ENCODE measurements around the gene MAP3K20.
"Not testable (repeated sequence)": the region's sequence is repeated elsewhere in the genome, so short reads cannot be mapped to it uniquely, and the experiment has no call there.

Gene MAP3K20

GRCh38 chr2:173086518-173087213, 11.0 kb downstream of the MAP3K20 start:
- Mint-ChIP-seq H3K9me3 (no peaks in the 10 kb centered on the region), H3K36me3 (ENCODE audit: low read depth) (peaks cover 41% of the 10 kb centered on the region), H3K4me3 (no peak overlapping the region), H3K27me3 (no peaks in the 10 kb centered on the region), H3K4me1 (ENCODE audit: low read depth) (peaks cover 39% of the 10 kb centered on the region), H3K27ac (no peak overlapping the region)
- intact Hi-C loops (cut with micrococcal nuclease) = loop anchor here (10.0 kb wide), 1 partner anchor 62 kb away; no protein-coding TSS in a partner anchor

GRCh38 chr2:173087214-173087581, 11.6 kb downstream of the MAP3K20 start:
- intact Hi-C loops (cut with micrococcal nuclease) = loop anchor here (10.0 kb wide), 1 partner anchor 62 kb away; no protein-coding TSS in a partner anchor
- Mint-ChIP-seq H3K4me3 (no peak overlapping the region), H3K36me3 (ENCODE audit: low read depth) (peaks cover 41% of the 10 kb centered on the region), H3K4me1 (ENCODE audit: low read depth) (peaks cover 36% of the 10 kb centered on the region), H3K27ac (no peak overlapping the region), H3K9me3 (no peaks in the 10 kb centered on the region), H3K27me3 (no peaks in the 10 kb centered on the region)

GRCh38 chr2:173087793-173088496, 12.3 kb downstream of the MAP3K20 start:
- H3K27me3 Mint-ChIP-seq = no peaks in the 10 kb centered on the region
- H3K36me3 Mint-ChIP-seq (ENCODE audit: low read depth) = peaks cover 41% of the 10 kb centered on the region
- no peaks in the 10 kb centered on the region for H3K9me3 Mint-ChIP-seq
- no peak overlapping the region for H3K27ac Mint-ChIP-seq
- no peak overlapping the region for H3K4me3 Mint-ChIP-seq
- intact Hi-C loops (cut with micrococcal nuclease) = loop anchor here (10.0 kb wide), 1 partner anchor 63 kb away; no protein-coding TSS in a partner anchor
- peaks cover 30% of the 10 kb centered on the region for H3K4me1 Mint-ChIP-seq (ENCODE audit: low read depth)

GRCh38 chr2:173090276-173090877, 14.7 kb downstream of the MAP3K20 start:
- Mint-ChIP-seq H3K9me3 (no peaks in the 10 kb centered on the region), H3K4me3 (no peak overlapping the region), H3K27me3 (no peaks in the 10 kb centered on the region), H3K36me3 (ENCODE audit: low read depth) (peaks cover 47% of the 10 kb centered on the region), H3K27ac (no peak overlapping the region), H3K4me1 (ENCODE audit: low read depth) (peaks cover 30% of the 10 kb centered on the region)
- intact Hi-C loops (cut with micrococcal nuclease) = no loop called here

GRCh38 chr2:173090973-173091660, 15.5 kb downstream of the MAP3K20 start:
- Mint-ChIP-seq H3K27ac (no peak overlapping the region), H3K27me3 (no peaks in the 10 kb centered on the region), H3K4me1 (ENCODE audit: low read depth) (peaks cover 30% of the 10 kb centered on the region), H3K9me3 (no peaks in the 10 kb centered on the region), H3K36me3 (ENCODE audit: low read depth) (peaks cover 55% of the 10 kb centered on the region), H3K4me3 (no peak overlapping the region)
- intact Hi-C loops (cut with micrococcal nuclease) = no loop called here

GRCh38 chr2:173091910-173092309, 16.3 kb downstream of the MAP3K20 start:
- no peaks in the 10 kb centered on the region for H3K27me3 Mint-ChIP-seq
- intact Hi-C loops (cut with micrococcal nuclease) = no loop called here
- H3K4me3 Mint-ChIP-seq = no peak overlapping the region

GRCh38 chr2:173092844-173093402, 17.3 kb downstream of the MAP3K20 start:
- H3K36me3 Mint-ChIP-seq (ENCODE audit: low read depth) = peaks cover 60% of the 10 kb centered on the region
- H3K4me3 Mint-ChIP-seq = no peak overlapping the region
- intact Hi-C loops (cut with micrococcal nuclease) = no loop called here
- H3K9me3 Mint-ChIP-seq = no peaks in the 10 kb centered on the region
- no peak overlapping the region for H3K27ac Mint-ChIP-seq
- no peaks in the 10 kb centered on the region for H3K27me3 Mint-ChIP-seq
- peaks cover 15% of the 10 kb centered on the region for H3K4me1 Mint-ChIP-seq (ENCODE audit: low read depth)

More at GRCh38 chr2:173091910-173092309, 16.3 kb downstream of the MAP3K20 start:
- peaks cover 25% of the 10 kb centered on the region for H3K4me1 Mint-ChIP-seq (ENCODE audit: low read depth)
- peaks cover 62% of the 10 kb centered on the region for H3K36me3 Mint-ChIP-seq (ENCODE audit: low read depth)
- no peak overlapping the region for H3K27ac Mint-ChIP-seq
- H3K9me3 Mint-ChIP-seq = no peaks in the 10 kb centered on the region

GRCh38 chr2:173093617-173094016, 18.0 kb downstream of the MAP3K20 start:
- H3K9me3 Mint-ChIP-seq; intact Hi-C loops (cut with micrococcal nuclease); H3K4me3 Mint-ChIP-seq; H3K27me3 Mint-ChIP-seq; H3K27ac Mint-ChIP-seq: not testable (repeated sequence)
- Mint-ChIP-seq H3K36me3 (ENCODE audit: low read depth) (peaks cover 57% of the 10 kb centered on the region), H3K4me1 (ENCODE audit: low read depth) (peaks cover 12% of the 10 kb centered on the region)

GRCh38 chr2:173094731-173095130, 19.1 kb downstream of the MAP3K20 start:
- H3K27ac Mint-ChIP-seq = no peak overlapping the region
- H3K36me3 Mint-ChIP-seq (ENCODE audit: low read depth) = peaks cover 59% of the 10 kb centered on the region
- H3K4me3 Mint-ChIP-seq = no peak overlapping the region
- H3K4me1 Mint-ChIP-seq (ENCODE audit: low read depth) = peaks cover 12% of the 10 kb centered on the region
- intact Hi-C loops (cut with micrococcal nuclease) = no loop called here
- no peaks in the 10 kb centered on the region for H3K27me3 Mint-ChIP-seq
- H3K9me3 Mint-ChIP-seq = no peaks in the 10 kb centered on the region

GRCh38 chr2:173095356-173095755, 19.7 kb downstream of the MAP3K20 start:
- Mint-ChIP-seq H3K27ac (no peak overlapping the region), H3K27me3 (no peaks in the 10 kb centered on the region), H3K9me3 (no peaks in the 10 kb centered on the region), H3K36me3 (ENCODE audit: low read depth) (peaks cover 58% of the 10 kb centered on the region), H3K4me1 (ENCODE audit: low read depth) (peaks cover 10% of the 10 kb centered on the region), H3K4me3 (no peak overlapping the region)
- intact Hi-C loops (cut with micrococcal nuclease) = no loop called here

GRCh38 chr2:173099271-173099670, 23.6 kb downstream of the MAP3K20 start:
- intact Hi-C loops (cut with micrococcal nuclease) = no loop called here
- Mint-ChIP-seq H3K27me3 (no peaks in the 10 kb centered on the region), H3K4me3 (no peak overlapping the region), H3K27ac (no peak overlapping the region), H3K36me3 (ENCODE audit: low read depth) (peaks cover 37% of the 10 kb centered on the region), H3K4me1 (ENCODE audit: low read depth) (no peaks in the 10 kb centered on the region), H3K9me3 (no peaks in the 10 kb centered on the region)

- H3K4me1 Mint-ChIP-seq (ENCODE audit: low read depth) = peaks cover 2% of the 10 kb centered on the region
- H3K27ac Mint-ChIP-seq = no peak overlapping the region
- H3K9me3 Mint-ChIP-seq = no peaks in the 10 kb centered on the region
- peaks cover 34% of the 10 kb centered on the region for H3K36me3 Mint-ChIP-seq (ENCODE audit: low read depth)
- intact Hi-C loops (cut with micrococcal nuclease) = no loop called here
- no peak overlapping the region for H3K4me3 Mint-ChIP-seq
- no peaks in the 10 kb centered on the region for H3K27me3 Mint-ChIP-seq
These were observed 24.2 kb downstream of the MAP3K20 start for GRCh38 chr2:173099804-173100203.

- Mint-ChIP-seq H3K27ac (no peak overlapping the region), H3K27me3 (no peaks in the 10 kb centered on the region), H3K36me3 (ENCODE audit: low read depth) (peaks cover 28% of the 10 kb centered on the region), H3K4me1 (ENCODE audit: low read depth) (peaks cover 20% of the 10 kb centered on the region), H3K4me3 (no peak overlapping the region), H3K9me3 (no peaks in the 10 kb centered on the region)
- intact Hi-C loops (cut with micrococcal nuclease) = no loop called here
These were observed 26.0 kb downstream of the MAP3K20 start for GRCh38 chr2:173101687-173102086.
